ENCODE data around the gene TENM4. TPM values are rescaled to one million over a fixed set of nuclear protein-coding genes. Genes with fewer than 3 reads are reported as not detected.
A peak's percentile ranks its signal among the peaks of the same experiment; 100 is the strongest.

The TENM4 gene
- total RNA-seq, 1 donor from 2014 or later: 0.63 TPM

DNA sequence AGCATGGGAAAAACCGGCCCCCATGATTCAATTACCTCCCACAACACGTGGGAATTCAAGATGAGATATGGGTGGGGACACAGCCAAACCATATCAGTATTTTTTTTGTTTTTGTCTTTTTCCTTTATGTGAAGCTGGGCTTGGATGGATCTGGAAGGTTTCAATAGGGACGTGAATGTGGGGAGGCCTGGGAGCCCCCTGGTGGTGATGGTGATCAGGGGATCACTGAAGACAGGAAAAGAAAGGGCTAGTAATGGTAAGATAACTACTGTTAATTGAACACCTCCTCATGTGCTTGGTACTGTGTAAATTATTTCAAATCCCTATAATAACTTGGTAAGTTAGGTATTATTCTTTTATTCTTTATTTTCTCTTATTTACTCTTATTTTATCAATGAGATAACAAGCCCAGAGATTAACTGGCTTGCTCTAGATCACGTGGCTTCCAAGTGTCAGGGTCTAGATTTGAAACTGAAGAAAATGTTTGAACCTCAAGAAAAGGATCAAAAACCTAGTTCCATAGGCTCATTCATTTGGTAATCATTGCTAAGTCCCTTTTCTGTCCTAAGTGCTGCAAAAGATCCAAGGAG, 364.2 kb downstream of the TENM4 start:
- intact Hi-C loops (cut with micrococcal nuclease): loop anchor here (2.0 kb wide), 1 partner anchor 432 kb away; no protein-coding TSS in a partner anchor
- Histone ChIP-seq H3K9me3 (replicated peaks) (no peaks in the 10 kb centered on the region), H3K27me3 (ENCODE audit: low read depth) (no peaks in the 10 kb centered on the region), H3K4me1 (no peaks in the 10 kb centered on the region), H3K4me3 (no peak overlapping the region), H3K27ac (replicated peaks) (no peak overlapping the region), H3K36me3 (no peaks in the 10 kb centered on the region)
- DNase-seq: peak; percentile 50
- TF ChIP-seq, protein P1, sequence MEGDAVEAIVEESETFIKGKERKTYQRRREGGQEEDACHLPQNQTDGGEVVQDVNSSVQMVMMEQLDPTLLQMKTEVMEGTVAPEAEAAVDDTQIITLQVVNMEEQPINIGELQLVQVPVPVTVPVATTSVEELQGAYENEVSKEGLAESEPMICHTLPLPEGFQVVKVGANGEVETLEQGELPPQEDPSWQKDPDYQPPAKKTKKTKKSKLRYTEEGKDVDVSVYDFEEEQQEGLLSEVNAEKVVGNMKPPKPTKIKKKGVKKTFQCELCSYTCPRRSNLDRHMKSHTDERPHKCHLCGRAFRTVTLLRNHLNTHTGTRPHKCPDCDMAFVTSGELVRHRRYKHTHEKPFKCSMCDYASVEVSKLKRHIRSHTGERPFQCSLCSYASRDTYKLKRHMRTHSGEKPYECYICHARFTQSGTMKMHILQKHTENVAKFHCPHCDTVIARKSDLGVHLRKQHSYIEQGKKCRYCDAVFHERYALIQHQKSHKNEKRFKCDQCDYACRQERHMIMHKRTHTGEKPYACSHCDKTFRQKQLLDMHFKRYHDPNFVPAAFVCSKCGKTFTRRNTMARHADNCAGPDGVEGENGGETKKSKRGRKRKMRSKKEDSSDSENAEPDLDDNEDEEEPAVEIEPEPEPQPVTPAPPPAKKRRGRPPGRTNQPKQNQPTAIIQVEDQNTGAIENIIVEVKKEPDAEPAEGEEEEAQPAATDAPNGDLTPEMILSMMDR (IDR thresholded peaks at IDR 0.05; ENCODE audit: borderline replicate concordance): peak; percentile 76

DNA sequence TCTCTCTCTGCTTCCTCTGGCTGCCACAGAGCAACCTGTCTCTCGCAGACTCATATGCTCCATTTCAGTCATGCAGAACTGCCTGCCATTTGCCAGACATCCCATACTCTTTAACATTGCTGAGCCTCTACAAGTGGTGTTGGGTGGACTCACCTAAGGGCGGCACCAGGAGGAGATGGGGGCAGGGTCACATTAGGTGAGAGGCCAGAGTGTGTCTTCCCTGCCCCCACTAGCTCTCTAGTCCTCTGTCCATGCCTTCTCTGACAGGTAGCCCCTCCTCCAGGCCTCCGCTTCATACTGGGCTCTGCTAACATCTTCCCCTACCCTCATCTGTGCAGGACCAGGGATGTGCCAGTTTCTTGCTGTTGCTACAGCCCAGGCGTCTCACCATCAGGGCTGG, 366.3 kb downstream of the TENM4 start:
- Histone ChIP-seq H3K4me3 (no peak overlapping the region), H3K27ac (replicated peaks) (no peak overlapping the region), H3K27me3 (ENCODE audit: low read depth) (peaks cover 7% of the 10 kb centered on the region), H3K9me3 (replicated peaks) (no peaks in the 10 kb centered on the region), H3K36me3 (no peaks in the 10 kb centered on the region), H3K4me1 (no peaks in the 10 kb centered on the region)
- TF ChIP-seq, protein P1 (IDR thresholded peaks at IDR 0.05; ENCODE audit: borderline replicate concordance): no peak
- no peak for DNase-seq
- intact Hi-C loops (cut with micrococcal nuclease): no loop called here

DNA sequence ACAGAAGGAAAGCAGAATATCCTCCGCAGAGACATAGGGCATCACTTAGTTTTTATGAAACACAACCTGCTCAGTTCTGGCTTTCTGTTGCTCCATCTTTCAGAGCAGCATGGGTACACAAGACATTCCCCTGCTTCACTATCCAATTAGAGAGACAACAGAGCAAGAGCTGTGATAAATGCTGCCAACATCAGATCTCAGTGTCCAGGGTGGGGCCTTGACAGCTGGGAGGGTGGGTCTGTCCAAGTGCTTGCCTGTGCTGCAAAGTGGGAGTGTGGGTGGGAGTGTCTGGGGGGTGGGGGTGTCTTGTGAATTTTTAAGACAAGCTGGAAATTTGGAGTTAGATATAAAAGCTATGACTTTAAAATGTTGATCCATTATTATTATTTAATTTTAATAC, 369.6 kb downstream of the TENM4 start:
- Histone ChIP-seq H3K9me3 (replicated peaks) (no peaks in the 10 kb centered on the region), H3K4me3 (no peak overlapping the region), H3K36me3 (no peaks in the 10 kb centered on the region), H3K27me3 (ENCODE audit: low read depth) (peaks cover 8% of the 10 kb centered on the region), H3K4me1 (no peaks in the 10 kb centered on the region), H3K27ac (replicated peaks) (no peak overlapping the region)
- DNase-seq: no peak
- TF ChIP-seq, protein P1 (IDR thresholded peaks at IDR 0.05; ENCODE audit: borderline replicate concordance): no peak
- intact Hi-C loops (cut with micrococcal nuclease): no loop called here

DNA sequence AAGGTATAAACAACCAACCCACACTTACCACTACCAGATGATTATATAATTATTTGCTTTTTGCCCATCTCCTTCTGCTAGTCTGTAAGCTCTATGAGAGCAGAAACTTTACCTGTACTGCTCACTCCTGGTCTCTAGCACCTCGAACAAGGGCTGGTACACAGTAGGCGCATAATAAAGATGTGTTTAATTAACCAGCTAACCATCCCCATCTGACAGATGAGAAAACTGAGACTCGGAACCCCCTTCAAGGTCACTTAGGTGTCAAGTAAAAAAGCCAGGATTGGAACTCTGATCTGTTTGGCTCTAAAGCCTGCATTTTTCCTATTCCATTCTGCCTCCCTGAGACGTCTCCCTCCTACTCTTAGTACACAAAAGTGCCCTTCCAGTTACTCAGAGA, 370.3 kb downstream of the TENM4 start:
- TF ChIP-seq, protein P1 (IDR thresholded peaks at IDR 0.05; ENCODE audit: borderline replicate concordance): no peak
- intact Hi-C loops (cut with micrococcal nuclease): no loop called here
- no peak for DNase-seq

DNA sequence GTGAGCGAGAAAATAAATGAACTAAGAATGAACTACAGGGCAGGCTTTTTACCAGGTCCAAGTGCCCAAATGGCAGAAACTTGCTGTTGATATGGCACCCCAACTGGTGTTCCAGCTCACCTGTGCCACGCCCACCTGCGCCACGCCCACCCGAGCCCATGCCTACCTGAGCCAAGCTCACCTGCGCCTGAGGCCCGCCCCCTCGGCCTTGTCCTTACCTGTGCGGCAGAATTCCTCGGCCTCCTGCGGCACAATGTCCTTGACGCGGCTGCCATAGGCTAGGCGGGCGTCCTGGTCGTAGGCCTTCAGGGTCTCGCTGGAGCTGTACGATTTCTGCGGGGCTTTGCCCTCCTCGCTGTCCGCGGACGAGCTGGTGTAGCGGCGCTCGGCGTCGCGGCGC, 371.3 kb downstream of the TENM4 start:
- H3K27ac ChIP-seq (replicated peaks): no peak overlapping the region
- H3K36me3 ChIP-seq: no peaks in the 10 kb centered on the region
- H3K9me3 ChIP-seq (replicated peaks): no peaks in the 10 kb centered on the region
- TF ChIP-seq, protein P1 (IDR thresholded peaks at IDR 0.05; ENCODE audit: borderline replicate concordance): no peak
- no peaks in the 10 kb centered on the region for H3K4me1 ChIP-seq
- H3K4me3 ChIP-seq: no peak overlapping the region
- H3K27me3 ChIP-seq (ENCODE audit: low read depth): peaks cover 8% of the 10 kb centered on the region
- no peak for DNase-seq
- intact Hi-C loops (cut with micrococcal nuclease): no loop called here

More for the DNA sequence above, 370.3 kb downstream of the TENM4 start:
- H3K27me3 ChIP-seq (ENCODE audit: low read depth): peaks cover 8% of the 10 kb centered on the region
- no peaks in the 10 kb centered on the region for H3K36me3 ChIP-seq
- H3K27ac ChIP-seq (replicated peaks): no peak overlapping the region
- no peaks in the 10 kb centered on the region for H3K4me1 ChIP-seq
- H3K4me3 ChIP-seq: no peak overlapping the region
- H3K9me3 ChIP-seq (replicated peaks): no peaks in the 10 kb centered on the region
